Omental fat pad (tissue), 4 donors: Measurements from ENCODE around the gene PIP4K2C. TPM values are rescaled to one million over a fixed set of nuclear protein-coding genes. Genes with fewer than 3 reads are reported as not detected.

ENCODE experiments used
- ATAC-seq: fragments of 150-250 bp; one replicate; pipeline ENCODE4 v1.9.1; 2016; ENCODE audit warnings: mild to moderate bottlenecking, moderate library complexity; ENCODE audit not compliant: low FRiP score
- DNase-seq: peaks from one replicate; pipeline ENCODE4 v3.0.0-alpha.2; 2019; ENCODE audit warnings: low spot score
- total RNA-seq, 4 donors: library from RNA; depleted of rRNA; stranded (reverse); fragments of >200 nt; gene quantifications; one replicate each; pipeline ENCODE4 v1.1.0, GENCODE V29; 2016
- TF ChIP-seq, protein P1 (sequence below), 3 donors: fragments of 450-650 bp; IDR thresholded peaks; one replicate each; pipeline ENCODE4 v1.5.1; 2016 to 2017; ENCODE audit warnings: antibody characterized with exemption in 3 of 3, mild to moderate bottlenecking in 3 of 3, moderate library complexity in 2 of 3

Gene PIP4K2C
- total RNA-seq, 4 donors from 2014 or later: 16.9 to 21.3 (median 17.6) TPM

- DNase-seq: no peak
- TF ChIP-seq, protein P1, sequence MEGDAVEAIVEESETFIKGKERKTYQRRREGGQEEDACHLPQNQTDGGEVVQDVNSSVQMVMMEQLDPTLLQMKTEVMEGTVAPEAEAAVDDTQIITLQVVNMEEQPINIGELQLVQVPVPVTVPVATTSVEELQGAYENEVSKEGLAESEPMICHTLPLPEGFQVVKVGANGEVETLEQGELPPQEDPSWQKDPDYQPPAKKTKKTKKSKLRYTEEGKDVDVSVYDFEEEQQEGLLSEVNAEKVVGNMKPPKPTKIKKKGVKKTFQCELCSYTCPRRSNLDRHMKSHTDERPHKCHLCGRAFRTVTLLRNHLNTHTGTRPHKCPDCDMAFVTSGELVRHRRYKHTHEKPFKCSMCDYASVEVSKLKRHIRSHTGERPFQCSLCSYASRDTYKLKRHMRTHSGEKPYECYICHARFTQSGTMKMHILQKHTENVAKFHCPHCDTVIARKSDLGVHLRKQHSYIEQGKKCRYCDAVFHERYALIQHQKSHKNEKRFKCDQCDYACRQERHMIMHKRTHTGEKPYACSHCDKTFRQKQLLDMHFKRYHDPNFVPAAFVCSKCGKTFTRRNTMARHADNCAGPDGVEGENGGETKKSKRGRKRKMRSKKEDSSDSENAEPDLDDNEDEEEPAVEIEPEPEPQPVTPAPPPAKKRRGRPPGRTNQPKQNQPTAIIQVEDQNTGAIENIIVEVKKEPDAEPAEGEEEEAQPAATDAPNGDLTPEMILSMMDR (IDR thresholded peaks at IDR 0.05): no peak
- no peak for ATAC-seq
Measured at GRCh38 chr12:57628280-57629191, 37.5 kb downstream of the PIP4K2C start.

DNA sequence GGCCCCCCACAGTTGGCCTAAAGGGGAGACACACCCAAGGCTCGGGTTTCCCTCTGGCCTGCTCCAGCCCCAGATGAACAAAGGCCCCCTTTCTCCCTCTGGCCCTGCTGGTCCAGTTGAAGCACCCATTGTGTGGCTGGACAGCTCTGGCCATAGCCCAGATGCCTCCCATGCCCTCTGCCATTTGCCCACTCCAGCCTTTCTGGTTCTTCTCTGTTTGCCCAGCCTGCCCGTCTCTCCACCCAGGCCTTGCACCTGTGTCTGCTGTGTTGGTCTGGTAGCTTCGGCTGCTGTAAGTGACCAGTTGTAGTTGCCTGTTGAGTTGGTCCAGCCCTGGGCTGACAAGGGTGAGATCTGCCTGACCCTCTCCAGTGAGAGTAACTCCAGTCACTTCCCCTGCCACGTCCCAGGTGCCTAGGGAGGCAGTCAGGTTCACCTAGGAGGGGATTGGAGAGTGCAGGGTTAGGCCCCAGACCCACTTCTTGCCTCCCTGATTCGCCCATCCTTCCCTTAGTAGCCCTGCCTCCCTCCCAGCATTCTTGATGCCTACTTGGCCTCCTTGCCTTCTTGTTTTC is 39.0 kb downstream of the PIP4K2C start:
- TF ChIP-seq, protein P1 (IDR thresholded peaks at IDR 0.05): no peak
- DNase-seq (no peak), ATAC-seq (no peak)

DNA sequence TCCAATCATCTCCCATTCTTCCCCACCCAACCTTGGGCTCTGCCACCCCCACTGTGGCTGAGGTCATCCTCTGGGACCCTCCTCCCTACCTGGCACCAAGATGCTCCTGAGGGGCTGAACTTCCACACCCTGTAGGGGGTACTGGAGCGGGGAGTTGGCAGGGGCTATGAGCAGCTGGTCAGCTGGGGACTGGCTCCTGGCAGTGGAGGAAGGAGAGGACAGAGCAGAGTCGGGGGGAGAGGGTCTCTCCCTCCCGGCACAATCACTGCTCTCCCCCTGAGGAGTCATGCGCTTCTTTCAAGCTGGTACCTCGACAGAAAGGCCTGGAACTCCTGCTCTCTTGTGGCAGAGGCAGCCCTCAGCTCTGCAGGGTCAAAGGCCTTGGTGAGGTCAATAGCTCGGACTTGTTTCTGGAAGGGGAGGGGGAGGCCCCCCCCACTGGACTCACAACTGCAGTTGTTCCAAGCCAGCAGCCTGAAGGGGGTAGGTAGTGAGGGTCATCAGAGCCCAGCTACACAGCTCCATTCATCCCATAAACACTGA is 40.0 kb downstream of the PIP4K2C start:
- no peak for DNase-seq
- TF ChIP-seq, protein P1 (IDR thresholded peaks at IDR 0.05): no peak
- no peak for ATAC-seq

- DNase-seq (no peak), ATAC-seq (no peak)
- TF ChIP-seq, protein P1 (IDR thresholded peaks at IDR 0.05): no peak
Measured at GRCh38 chr12:57631566-57632072, 40.6 kb downstream of the PIP4K2C start.

DNA sequence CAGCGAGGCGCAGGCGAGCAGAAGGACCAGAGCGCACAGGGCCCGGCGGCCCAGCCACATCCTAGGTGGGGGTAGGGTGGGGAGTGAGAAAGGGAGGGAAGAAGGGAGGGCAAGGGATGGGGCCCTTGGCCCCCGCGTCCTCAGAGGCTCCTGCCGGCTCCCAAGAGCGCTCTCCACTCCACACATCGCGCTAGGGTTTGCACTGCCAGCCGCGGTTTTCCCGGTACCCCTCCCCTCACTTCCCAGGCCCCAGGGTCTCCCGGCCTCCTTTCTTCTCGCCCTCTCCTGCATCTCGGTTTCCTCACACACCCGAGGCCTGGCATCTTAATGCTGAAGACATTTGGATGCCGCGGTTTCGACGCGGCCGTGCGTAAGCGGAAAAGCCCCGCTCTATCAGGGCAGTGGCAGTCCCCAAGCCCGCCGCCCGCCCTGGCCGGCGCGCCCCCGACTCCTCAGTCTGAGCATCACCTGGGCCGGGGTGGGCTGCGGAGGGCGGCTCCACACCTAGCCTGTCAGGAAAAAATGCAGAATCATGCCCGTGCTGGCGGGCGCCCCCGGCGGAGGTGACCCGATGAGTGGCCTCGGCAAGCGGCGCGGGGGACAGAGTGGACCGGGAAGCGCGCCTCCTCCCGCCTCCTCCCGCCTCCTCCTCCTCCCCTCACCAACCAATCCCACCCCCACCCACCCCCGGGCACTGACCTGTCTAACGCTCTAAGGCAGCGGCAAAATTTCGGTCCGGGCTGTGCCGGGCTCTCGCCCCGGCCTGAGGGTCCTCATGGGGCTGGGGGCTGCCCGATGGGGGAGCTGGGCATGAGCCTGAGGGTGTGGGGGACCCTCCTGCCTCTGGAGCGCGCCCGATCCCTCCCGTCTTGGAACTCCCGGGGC is 41.3 kb downstream of the PIP4K2C start:
- ATAC-seq (peak; percentile 23), DNase-seq (no peak)
- TF ChIP-seq, protein P1 (IDR thresholded peaks at IDR 0.05): no peak
